CD4-positive, alpha-beta T cell treated with Interleukin-4 for 1 hour (primary cell): Measurements from ENCODE around the gene CDH4.

ENCODE experiments used
- DNase-seq, 2 donors: peaks; one replicate each; pipeline ENCODE4 v3.0.0-alpha.2; 2020 to 2022

CDH4 gene

DNA sequence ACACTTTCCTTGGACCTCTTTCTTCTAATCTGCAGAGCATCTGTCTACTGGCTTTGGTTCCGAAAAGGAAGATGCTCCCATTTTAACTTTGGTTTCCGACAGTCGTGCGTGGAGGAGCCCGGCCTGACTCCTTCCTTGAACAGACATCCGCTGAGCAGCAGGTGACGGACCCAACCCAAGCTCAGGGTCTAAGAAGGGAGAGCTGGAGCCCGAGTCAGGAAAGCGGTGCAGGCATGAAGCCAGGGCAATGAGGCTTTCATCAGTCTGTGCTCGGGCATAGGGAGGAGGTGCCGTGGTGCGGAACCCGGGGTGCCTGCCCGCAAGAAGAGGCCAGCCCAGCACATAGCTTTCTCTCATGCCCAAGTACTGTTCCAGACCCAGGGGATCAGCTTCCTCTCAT is 109.4 kb downstream of the CDH4 start:
- no peak for DNase-seq

GRCh38 chr20:61364147-61364546 is 112.1 kb downstream of the CDH4 start:
- DNase-seq, result no peak

DNA sequence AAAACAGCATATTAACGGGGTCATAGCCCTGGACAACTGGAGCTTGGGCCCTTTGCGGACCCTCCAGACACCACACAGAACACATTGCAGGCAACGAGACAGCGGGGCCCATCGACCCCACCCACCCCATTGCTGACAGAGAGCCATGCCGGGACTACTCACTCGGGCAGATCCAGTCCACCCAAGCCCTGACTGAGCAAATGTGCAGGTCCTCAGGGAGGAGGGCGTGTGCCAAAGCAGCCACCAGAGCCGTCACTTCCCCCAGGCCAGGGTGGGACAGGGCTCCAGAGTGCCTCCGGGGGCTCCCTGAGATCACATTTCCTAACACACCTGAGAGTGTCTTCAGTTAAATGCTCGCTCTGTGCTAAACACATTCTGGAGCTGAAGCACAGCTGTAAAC is 114.9 kb downstream of the CDH4 start:
- DNase-seq, result no peak

DNA sequence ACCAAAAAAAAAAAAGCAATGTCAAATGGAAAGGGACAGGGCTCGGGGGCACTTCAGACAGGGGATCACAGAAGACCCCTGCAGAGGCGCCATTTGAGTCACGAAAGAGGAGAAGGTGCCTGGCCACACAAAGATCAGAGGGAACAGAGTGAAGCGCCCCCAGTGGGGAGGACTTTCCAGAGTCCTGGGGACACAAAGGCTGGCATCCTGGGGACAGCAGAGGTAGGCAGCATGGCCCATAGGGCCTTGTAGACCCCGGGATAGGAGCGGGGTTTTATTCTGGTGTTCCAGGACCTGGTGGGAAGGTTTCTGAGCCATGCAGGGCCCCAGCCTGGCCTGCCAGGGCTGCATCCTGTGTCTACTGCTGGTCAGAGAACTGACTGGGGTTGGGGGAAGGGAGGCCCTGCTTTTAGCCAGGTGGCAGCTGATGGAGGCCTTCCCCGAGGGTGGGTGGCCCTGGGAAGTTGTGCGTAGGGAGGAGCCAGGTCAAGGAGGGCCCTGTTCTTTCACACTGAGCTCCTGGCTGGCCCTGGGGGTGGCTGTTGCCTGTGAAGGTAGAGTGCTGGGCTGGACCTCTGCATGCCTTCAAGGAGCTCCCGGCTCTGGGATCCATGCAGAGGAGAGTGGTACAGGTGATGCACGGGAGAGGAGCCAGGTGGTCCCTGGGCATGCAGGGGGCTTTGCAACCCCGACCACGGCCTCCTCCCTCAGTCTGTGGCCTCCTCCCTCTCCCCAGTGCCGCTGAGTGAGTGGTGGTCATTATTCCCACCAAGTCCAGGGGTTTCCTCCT is 117.9 kb downstream of the CDH4 start:
- DNase-seq, result no peak

GRCh38 chr20:61370841-61371303 is 118.8 kb downstream of the CDH4 start:
- DNase-seq, result no peak

- no peak for DNase-seq
These were observed 119.6 kb downstream of the CDH4 start for GRCh38 chr20:61371501-61372136.

DNA sequence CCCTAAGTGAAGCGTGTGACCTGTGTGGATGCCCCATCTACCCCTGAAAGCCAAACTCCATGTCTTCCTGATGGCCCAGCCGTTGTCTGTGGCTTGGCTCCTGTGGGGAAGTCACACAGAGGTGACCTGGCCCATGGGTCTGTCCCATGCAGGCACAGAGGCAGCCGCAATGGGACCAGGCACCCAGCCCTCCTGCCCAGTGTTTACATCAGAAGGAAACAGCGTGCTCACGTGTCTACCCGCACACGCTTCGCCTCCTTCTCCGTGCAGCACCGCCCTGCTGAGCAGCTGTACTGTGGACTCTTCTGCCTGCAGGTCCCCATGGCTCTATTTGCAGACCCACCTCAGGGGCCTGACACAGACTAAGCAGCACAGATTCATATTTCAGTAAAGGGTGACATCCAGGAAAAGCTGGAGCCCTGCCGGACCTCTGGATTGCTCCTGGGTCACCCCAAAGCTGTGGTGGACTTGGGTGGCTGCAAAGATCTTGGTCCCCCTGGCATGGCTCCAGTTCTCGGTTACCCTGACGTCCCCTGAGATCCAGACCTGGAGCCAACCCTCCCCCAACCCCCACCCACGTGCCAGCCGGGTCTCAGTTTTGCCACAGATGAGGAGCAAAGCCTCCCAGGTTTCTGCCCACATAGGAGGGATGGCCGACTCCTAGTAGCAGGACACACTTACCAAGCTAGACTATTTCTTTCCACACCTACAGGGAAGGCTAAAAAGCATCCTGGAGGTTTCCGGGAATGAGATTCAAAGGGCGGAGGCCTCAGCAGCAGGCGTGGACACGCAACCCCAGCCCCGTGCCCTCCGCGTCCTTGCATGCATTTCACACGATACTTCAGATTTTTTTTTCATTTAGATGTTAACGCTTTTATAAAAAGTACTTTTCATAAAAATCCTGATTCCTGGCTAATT is 120.3 kb downstream of the CDH4 start:
- no peak for DNase-seq

DNA sequence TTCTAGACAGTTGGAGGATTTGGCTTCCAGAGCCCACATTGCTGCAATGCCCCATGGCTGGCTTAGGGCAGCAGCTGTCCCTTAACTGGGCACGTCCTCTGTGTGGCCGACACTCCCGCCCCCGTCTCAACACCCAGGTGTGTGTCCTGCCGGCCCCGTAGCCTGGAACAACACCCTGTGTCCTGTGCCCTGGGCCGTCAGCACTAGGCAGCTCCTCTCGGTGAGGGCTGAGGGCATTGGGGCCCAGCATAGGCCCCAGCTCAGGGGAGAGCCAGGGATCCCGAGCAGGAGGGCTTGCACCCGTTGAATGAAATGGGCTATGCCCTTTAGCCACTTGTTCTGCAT is 121.0 kb downstream of the CDH4 start:
- no peak for DNase-seq

DNA sequence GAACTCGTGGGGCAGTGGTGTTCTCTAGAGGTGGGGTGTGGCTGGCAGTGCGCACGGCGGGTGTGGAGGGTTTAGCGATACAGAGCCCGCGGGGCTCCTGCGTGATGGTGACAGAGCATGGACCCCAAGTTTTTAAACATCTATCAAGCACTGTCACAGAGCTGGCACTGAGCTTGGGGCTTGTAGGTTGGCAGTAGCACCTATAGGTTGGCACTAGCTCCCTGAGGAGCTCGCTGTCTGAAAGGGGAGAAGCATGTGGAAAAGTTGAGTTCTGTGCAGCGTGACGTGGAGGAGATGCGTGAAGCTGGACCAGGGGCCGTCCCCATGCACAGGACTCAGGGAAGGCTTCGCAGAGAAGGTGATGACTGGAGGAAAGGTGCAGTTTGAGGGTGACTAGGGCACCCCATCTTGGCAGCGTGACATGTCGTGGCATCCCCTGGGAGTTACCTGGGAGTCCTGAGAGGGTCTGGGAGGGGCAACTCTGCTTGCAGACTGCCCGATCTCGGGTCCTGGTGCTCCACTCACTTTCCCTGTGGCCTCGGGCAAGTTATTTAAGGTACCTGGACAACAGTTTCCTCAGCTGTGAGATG is 122.0 kb downstream of the CDH4 start:
- no peak for DNase-seq

- no peak for DNase-seq
These were observed 124.6 kb downstream of the CDH4 start for GRCh38 chr20:61376541-61377240.

DNA sequence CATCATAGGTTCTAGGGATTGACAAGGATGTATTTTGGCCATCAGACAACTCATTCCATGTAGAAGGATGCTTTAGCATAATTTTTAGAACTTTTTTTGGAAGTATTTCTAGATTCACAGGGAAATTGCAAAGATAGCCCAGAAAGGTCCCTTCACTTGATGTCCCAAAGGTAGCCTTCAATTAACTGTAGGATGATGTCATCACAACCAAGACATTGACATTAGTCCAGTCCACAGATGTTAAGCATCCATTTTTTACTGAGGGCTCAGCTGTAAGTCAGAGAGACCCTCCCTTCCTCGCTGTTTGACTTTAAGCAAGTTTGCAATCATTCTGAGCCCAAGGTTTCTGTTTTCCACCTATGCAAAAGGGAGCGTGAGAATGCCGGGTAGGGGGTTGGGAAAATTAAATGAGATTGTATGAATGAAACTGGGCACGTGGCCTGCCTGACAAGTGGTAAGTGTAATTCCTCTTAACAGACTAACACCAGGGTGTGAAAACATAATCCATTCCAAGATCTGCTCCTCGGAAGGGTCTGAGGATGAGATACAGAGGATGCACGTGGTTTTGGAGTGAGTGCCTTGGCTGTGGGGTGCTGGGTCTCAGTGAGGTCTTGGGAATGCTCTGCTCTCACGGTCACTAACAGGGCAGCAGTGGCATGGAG is 126.8 kb downstream of the CDH4 start:
- DNase-seq, result no peak

DNA sequence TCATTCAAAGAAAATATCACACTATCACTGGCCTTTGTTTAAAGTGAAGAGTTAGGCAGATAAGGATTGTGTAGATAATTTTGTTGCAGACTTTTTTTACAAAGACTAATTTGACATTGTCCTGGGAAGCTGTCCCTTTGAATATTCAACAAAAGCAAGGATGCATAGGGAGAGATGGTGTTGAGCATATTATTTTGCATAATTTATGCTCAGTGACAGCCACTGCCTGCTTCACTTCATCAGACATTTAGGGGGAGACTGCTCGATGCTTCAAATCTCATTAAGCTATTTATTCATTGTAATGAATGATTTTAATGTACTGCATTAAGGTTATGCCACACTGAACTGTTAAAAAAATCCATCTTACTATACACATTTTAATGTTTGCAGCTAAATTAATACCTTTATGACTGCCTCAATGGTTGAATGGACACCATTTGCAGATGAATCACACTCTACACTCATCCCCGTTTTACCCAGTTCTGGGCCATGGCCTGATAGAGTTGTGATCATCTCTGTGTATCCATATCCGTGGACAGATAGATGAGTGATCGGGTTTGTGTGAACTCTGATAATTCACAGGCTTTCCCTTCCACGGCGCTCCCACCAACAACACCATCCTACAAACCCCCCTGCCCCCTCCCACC is 128.0 kb downstream of the CDH4 start:
- no peak for DNase-seq

GRCh38 chr20:61380545-61380915 is 128.5 kb downstream of the CDH4 start:
- no peak for DNase-seq

GRCh38 chr20:61382194-61382593 is 130.1 kb downstream of the CDH4 start:
- no peak for DNase-seq

DNA sequence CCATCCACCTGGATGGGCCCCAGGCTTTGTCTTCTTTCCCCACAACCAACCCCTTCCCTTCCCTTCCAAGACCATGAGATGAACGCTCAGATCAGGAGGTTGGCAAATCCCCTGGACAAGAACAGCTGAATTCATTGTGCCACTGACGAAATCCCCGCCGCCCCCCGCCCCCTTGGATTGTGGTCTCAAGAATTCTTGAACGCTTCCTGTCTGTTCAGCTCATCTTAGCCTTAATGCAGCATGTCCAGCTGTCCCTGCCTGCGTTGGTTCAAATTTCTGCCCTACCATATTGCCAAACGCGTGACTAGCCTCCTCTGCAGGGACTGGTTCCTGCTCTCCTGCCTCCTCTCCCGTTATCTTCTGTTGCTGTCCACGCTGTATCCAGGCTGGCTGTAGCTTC is 133.2 kb downstream of the CDH4 start:
- no peak for DNase-seq

DNA sequence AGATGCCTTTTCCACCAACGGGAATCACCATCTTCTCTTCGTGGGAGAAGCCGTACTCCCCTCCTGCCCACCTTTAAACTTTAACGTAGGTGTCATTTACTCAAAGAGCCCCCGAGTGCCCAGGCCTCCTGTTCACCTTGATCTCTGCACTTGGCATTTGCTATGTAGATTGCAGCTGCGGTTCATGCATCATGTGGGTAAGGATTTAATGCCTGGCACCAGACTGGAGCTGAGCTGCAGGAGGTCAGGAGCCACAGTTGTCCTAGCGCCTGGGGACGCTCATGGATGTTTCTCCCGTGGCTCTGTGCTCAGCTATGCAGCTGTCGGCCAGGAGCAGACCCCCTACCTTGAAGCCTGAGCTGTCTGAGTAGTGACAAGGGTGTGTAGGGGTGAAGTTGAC is 133.7 kb downstream of the CDH4 start:
- DNase-seq, result no peak

DNA sequence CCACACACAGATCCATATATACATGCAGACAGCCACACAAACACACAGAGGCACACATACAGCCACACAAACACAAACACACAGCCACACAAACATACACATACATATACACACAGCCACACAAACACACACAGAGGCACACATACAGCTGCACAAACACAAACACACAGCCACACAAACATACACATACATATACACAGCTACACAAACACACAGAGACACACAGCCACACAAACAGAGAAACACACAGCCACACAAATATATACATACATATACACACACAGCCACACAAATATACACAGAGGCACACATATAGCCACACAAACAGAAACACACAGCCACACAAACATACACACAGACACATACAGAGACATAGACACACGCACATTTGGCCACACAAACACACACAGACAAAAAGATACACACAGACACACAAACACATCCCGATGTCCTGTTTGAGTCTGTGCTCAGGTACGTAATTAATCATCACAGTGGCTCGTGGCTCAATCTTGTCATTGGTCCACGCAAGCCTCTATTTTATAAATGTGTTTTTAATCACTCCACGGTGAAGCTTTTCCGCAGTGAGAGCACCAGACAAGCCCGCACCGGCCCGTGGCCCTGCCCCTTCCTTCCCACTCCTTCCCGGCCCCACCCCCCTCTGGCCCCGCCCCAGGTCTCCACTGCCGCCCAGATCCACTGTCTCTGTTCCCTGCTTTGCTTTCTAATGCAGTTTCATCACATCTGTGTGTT is 135.3 kb downstream of the CDH4 start:
- no peak for DNase-seq

- DNase-seq, result no peak
These were observed 135.9 kb downstream of the CDH4 start for GRCh38 chr20:61387954-61388348.

DNA sequence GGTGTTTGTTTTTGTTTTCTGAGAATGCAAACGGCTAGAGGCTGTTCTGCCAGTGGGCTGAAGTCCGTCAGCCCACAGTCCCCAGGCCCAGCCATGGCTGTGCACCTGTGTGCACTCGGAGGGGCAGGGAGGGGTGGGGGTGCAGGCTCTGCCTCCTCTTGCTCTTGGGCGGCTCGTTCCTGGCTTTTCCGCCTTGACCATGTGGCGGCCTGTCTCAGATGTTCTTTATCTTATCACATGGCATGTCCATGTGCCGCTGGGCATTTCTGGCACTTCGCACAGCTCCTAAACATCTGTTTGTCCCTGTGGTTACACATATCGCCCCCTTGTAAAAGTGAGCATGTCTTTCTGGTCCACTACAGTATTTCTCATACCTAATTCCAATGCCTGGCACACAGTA is 137.0 kb downstream of the CDH4 start:
- no peak for DNase-seq

GRCh38 chr20:61391185-61391584 is 139.1 kb downstream of the CDH4 start:
- DNase-seq, result no peak
